ENCODE measurements around the gene PSMD6. TPM values are rescaled to one million over a fixed set of nuclear protein-coding genes. Genes with fewer than 3 reads are reported as not detected.

Gene PSMD6
- total and polyA plus RNA-seq, 9 donors: 30.8 to 68.6 (median 55.7) TPM

- Histone ChIP-seq H3K27me3 (no peaks in the 10 kb centered on the region), H3K9me3 (no peaks in the 10 kb centered on the region), H3K4me1 (ENCODE audit: insufficient read depth) (peaks cover 9% of the 10 kb centered on the region), H3K27ac (no peak overlapping the region), H3K36me3 (no peaks in the 10 kb centered on the region), H3K4me3 (peak overlapping the region; percentile 2)
- TF ChIP-seq EP300 (IDR thresholded peaks at IDR 0.05) (no peak), POLR2A (IDR thresholded peaks at IDR 0.05) (no peak), CTCF (IDR thresholded peaks at IDR 0.05) (no peak)
- intact Hi-C loops (cut with DNase I): no loop called here
- 69 to 83% (median 82%) methylated on average over 3 of the region's 3 CpGs for WGBS, 3 donors
- no peak for DNase-seq
Observed at GRCh38 chr3:63968612-63969350, 54.5 kb downstream of the PSMD6 start.

GRCh38 chr3:63967675-63968611 is 55.4 kb downstream of the PSMD6 start:
- WGBS, 3 donors: 29 to 42% (median 34%) methylated on average over 11 of the region's 11 CpGs
- no peaks in the 10 kb centered on the region for H3K9me3 ChIP-seq
- no peaks in the 10 kb centered on the region for H3K27me3 ChIP-seq
- H3K4me1 ChIP-seq (ENCODE audit: insufficient read depth): peaks cover 9% of the 10 kb centered on the region
- no peaks in the 10 kb centered on the region for H3K36me3 ChIP-seq
- DNase-seq: peak; percentile 22 to 65 (median 38)
- H3K4me3 ChIP-seq: peak overlapping the region; percentile 1
- TF ChIP-seq POLR2A (IDR thresholded peaks at IDR 0.05) (no peak), CTCF (IDR thresholded peaks at IDR 0.05) (no peak), EP300 (IDR thresholded peaks at IDR 0.05) (no peak)
- intact Hi-C loops (cut with DNase I): no loop called here
- H3K27ac ChIP-seq: no peak overlapping the region

DNA sequence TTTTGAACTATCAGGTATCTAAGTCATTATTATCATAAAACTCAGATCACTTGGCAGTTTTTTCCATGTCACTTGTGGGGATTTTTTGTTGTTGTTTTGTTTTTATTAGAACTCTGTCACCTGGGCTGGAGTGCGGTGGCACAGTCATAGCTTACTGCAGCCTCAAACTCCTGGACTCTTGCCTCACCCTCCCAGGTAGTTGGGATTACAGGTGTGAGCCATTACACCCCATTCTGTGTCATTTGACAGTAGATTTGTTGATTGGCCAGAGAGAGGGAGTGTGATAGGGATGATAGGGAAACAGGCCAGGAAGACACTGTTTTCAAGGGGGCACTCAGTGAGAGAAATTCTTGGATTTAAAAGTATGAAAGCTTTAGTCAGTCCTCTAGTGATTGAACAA is 56.4 kb downstream of the PSMD6 start:
- no peak for DNase-seq
- Histone ChIP-seq H3K27me3 (no peaks in the 10 kb centered on the region), H3K27ac (no peak overlapping the region), H3K4me3 (no peak overlapping the region), H3K4me1 (ENCODE audit: insufficient read depth) (peaks cover 9% of the 10 kb centered on the region), H3K36me3 (no peaks in the 10 kb centered on the region), H3K9me3 (no peaks in the 10 kb centered on the region)
- intact Hi-C loops (cut with DNase I): no loop called here
- WGBS, 3 donors: 97 to 100% (median 98%) methylated on average over 1 of the region's 1 CpG
- no peak for TF ChIP-seq EP300 (IDR thresholded peaks at IDR 0.05)
- no peak for TF ChIP-seq POLR2A (IDR thresholded peaks at IDR 0.05)
- TF ChIP-seq CTCF (IDR thresholded peaks at IDR 0.05): no peak

GRCh38 chr3:63966007-63966406 is 57.3 kb downstream of the PSMD6 start:
- 73 to 91% (median 85%) methylated on average over 4 of the region's 4 CpGs for WGBS, 3 donors
- Histone ChIP-seq H3K36me3 (no peaks in the 10 kb centered on the region), H3K4me3 (no peak overlapping the region), H3K27ac (no peak overlapping the region), H3K4me1 (ENCODE audit: insufficient read depth) (peaks cover 9% of the 10 kb centered on the region), H3K9me3 (no peaks in the 10 kb centered on the region), H3K27me3 (no peaks in the 10 kb centered on the region)
- intact Hi-C loops (cut with DNase I): no loop called here
- no peak for TF ChIP-seq POLR2A (IDR thresholded peaks at IDR 0.05)
- TF ChIP-seq EP300 (IDR thresholded peaks at IDR 0.05): no peak
- no peak for TF ChIP-seq CTCF (IDR thresholded peaks at IDR 0.05)
- no peak for DNase-seq

All from ovary (tissue), 9 donors.